Vagina (tissue), 2 donors: ENCODE data around the gene SUPT4H1.

ENCODE experiments used
- CTCF ChIP-seq, 3 experiments: fragments of 450-650 bp in 2 of 3; fragments of 200-600 bp in 1 of 3; sonication (generic) in 1 of 3; IDR thresholded peaks; one replicate each; pipeline ENCODE4 v1.5.1; 2017 to 2019; ENCODE audit warnings: antibody characterized with exemption in 3 of 3, mild to moderate bottlenecking in 2 of 3, moderate library complexity in 2 of 3
- POLR2A ChIP-seq, 2 donors: fragments of 450-650 bp; IDR thresholded peaks; one replicate each; pipeline ENCODE4 v1.6.1; 2017; ENCODE audit warnings: antibody characterized with exemption in 2 of 2, mild to moderate bottlenecking in 2 of 2, moderate library complexity in 2 of 2
- POLR2AphosphoS5 ChIP-seq, 2 donors: sonication (generic); formaldehyde crosslinking; IDR thresholded peaks; one replicate each; pipeline ENCODE4 v1.9.0; 2017; ENCODE audit warnings: antibody characterized with exemption in 2 of 2, mild to moderate bottlenecking in 2 of 2, low read depth in 1 of 2; ENCODE audit not compliant: insufficient read depth in 1 of 2

GRCh38 chr17:58327363-58328194 is 24.4 kb downstream of the SUPT4H1 start:
- no peak for TF ChIP-seq CTCF (IDR thresholded peaks at IDR 0.05)
- TF ChIP-seq POLR2A (IDR thresholded peaks at IDR 0.05), result no peak
- TF ChIP-seq POLR2AphosphoS5 (IDR thresholded peaks at IDR 0.05; ENCODE audit: insufficient read depth in 1 of 2, low read depth in 1 of 2), result no peak
